Measurements from ENCODE around the gene SELENOO.

Gene SELENOO

DNA sequence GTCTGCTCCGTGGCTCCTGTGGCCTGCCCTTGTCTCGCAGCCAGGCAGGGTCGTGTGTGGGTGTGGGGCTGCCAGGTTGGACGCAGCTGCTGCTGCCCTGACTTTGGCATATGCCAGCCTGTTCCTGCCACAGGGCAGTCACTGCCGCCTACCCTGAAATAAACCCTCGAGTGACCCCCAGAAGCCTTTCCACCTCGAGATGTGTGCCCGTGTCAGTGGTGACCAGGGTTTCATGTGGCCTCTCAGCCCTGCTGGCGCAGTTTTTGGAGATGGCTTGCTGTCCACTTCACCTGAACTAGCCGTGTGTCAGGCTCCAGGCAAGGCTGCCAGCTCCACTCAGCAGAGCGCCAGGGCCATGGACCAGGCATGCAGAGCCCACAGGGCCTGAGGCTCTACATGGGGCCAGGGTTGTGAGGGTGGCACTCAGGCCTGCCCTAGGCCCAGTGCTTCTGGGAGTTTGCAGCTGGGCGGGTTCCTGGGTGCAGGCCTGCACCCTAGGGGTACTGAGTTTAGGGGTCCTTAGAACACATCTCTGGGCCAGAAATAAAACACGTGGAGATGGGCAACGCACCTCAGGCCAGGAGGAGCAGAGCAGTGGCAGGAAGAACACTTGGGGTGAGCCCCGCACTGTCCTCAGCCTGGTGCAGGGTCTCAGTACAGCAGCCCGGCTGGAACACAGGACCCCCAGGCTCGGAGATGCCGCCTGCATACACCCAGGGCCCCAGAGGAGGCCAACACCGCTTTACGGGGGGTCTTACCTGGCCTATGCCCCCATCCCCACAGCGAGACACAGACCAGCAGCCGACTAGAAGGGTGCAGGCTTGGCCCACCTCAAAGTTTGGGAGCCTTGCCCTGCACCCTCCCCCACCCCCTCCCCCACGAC, 39.1 kb upstream of the SELENOO start:
- no peaks in the 10 kb centered on the region for H3K9me2 ChIP-seq (replicated peaks; ENCODE audit: control insufficient read depth, low read length)
- H3K4me1 ChIP-seq (ENCODE audit: control insufficient read depth, low read length): peaks cover 9% of the 10 kb centered on the region
- TF ChIP-seq, protein P1, sequence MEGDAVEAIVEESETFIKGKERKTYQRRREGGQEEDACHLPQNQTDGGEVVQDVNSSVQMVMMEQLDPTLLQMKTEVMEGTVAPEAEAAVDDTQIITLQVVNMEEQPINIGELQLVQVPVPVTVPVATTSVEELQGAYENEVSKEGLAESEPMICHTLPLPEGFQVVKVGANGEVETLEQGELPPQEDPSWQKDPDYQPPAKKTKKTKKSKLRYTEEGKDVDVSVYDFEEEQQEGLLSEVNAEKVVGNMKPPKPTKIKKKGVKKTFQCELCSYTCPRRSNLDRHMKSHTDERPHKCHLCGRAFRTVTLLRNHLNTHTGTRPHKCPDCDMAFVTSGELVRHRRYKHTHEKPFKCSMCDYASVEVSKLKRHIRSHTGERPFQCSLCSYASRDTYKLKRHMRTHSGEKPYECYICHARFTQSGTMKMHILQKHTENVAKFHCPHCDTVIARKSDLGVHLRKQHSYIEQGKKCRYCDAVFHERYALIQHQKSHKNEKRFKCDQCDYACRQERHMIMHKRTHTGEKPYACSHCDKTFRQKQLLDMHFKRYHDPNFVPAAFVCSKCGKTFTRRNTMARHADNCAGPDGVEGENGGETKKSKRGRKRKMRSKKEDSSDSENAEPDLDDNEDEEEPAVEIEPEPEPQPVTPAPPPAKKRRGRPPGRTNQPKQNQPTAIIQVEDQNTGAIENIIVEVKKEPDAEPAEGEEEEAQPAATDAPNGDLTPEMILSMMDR (IDR thresholded peaks at IDR 0.05; ENCODE audit: low read depth, low read length, poor library complexity, severe bottlenecking): no peak
- no peak for TF ChIP-seq EZH2phosphoT487 (IDR thresholded peaks at IDR 0.05; ENCODE audit: borderline replicate concordance, low read length)
- H3K9me3 ChIP-seq (ENCODE audit: control insufficient read depth, insufficient read depth, low read length): no peaks in the 10 kb centered on the region; the same call in 1 of the 2 replicates
- no peaks in the 10 kb centered on the region for H4K20me1 ChIP-seq (ENCODE audit: control insufficient read depth, insufficient read depth, low read depth, low read length)
- H3K36me3 ChIP-seq (ENCODE audit: control insufficient read depth, low read length): no peaks in the 10 kb centered on the region
- no peak overlapping the region for H3K4me3 ChIP-seq (ENCODE audit: low read length)
- H3K27ac ChIP-seq (ENCODE audit: low read depth, low read length): no peak overlapping the region
- H3F3A ChIP-seq (ENCODE audit: control insufficient read depth, insufficient read depth): no peaks in the 10 kb centered on the region
- H3K4me2 ChIP-seq (ENCODE audit: low read length): no peak overlapping the region
- H3K27me3 ChIP-seq (ENCODE audit: control insufficient read depth, low read length): peaks cover 22% of the 10 kb centered on the region
- no peaks in the 10 kb centered on the region for H3K79me2 ChIP-seq (ENCODE audit: control insufficient read depth, low read length)

DNA sequence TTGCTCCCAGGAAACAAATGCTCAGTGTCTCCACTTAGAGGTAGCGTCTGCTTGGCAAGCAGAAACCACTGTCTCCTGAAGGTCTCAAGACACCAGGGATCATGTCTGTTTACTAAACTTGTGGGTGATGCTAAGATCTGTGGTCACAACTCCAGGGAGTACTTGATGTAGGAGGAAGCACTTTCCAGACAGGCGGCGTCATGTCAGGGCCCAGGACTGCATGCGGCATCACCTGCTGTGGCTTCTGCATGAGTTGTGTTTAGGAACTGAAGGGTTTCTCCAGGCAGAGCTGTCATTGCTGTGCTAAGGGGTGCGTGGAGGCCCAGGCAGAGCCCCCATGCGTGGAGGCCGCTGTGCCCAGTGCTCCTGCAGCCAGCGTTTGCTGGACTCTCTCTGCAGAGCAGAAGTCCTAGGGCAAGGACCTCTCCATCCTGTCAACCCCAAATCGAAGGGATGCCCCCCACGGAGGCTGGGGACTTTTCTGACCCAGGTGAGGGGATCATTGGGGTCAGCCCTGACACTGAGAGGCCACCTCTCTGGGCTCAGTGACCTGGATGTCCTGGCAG, 38.3 kb upstream of the SELENOO start:
- Histone ChIP-seq H3K4me1 (ENCODE audit: control insufficient read depth, low read length) (peaks cover 9% of the 10 kb centered on the region), H3K27ac (ENCODE audit: low read depth, low read length) (no peak overlapping the region), H3K27me3 (ENCODE audit: control insufficient read depth, low read length) (peaks cover 22% of the 10 kb centered on the region), H3F3A (ENCODE audit: control insufficient read depth, insufficient read depth) (no peaks in the 10 kb centered on the region), H3K36me3 (ENCODE audit: control insufficient read depth, low read length) (no peaks in the 10 kb centered on the region), H4K20me1 (ENCODE audit: control insufficient read depth, insufficient read depth, low read depth, low read length) (no peaks in the 10 kb centered on the region), H3K9me2 (replicated peaks; ENCODE audit: control insufficient read depth, low read length) (no peaks in the 10 kb centered on the region), H3K79me2 (ENCODE audit: control insufficient read depth, low read length) (no peaks in the 10 kb centered on the region), H3K9me3 (ENCODE audit: control insufficient read depth, insufficient read depth, low read length) (no peaks in the 10 kb centered on the region; the same call in 1 of the 2 replicates), H3K4me3 (ENCODE audit: low read length) (no peak overlapping the region), H3K4me2 (ENCODE audit: low read length) (no peak overlapping the region)
- no peak for TF ChIP-seq EZH2phosphoT487 (IDR thresholded peaks at IDR 0.05; ENCODE audit: borderline replicate concordance, low read length)
- TF ChIP-seq, protein P1 (IDR thresholded peaks at IDR 0.05; ENCODE audit: low read depth, low read length, poor library complexity, severe bottlenecking): no peak

DNA sequence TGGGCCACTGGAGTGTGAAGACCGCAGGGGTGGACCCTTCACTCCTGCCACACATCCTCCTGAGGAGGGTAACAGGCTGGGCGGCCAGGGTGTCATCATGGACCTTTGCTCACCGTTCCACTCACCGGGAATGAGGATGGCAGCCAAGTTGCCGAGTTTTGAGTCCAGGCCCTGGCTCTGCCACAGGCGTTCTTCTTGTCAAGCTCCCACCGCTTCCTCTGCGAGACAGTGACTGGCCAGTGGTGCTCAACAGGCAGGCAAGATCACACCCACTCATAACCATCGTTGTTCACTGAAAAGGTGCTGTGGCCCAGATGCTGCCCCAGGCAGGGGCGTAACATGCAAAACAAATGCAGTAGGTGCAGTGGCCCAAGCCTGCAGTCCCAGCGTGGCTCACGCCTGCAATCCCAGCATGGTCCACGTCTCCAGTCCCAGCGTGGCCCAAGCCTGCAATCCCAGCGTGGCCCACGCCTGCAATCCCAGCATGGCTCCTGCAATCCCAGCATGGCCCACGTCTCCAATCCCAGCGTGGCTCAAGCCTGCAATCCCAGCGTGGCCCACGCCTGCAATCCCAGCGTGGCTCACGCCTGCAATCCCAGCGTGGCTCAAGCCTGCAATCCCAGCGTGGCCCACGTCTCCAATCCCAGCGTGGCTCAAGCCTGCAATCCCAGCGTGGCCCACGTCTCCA, 35.2 kb upstream of the SELENOO start:
- no peaks in the 10 kb centered on the region for H3K79me2 ChIP-seq (ENCODE audit: control insufficient read depth, low read length)
- no peaks in the 10 kb centered on the region; the same call in 1 of the 2 replicates for H3K9me3 ChIP-seq (ENCODE audit: control insufficient read depth, insufficient read depth, low read length)
- no peak overlapping the region for H3K27ac ChIP-seq (ENCODE audit: low read depth, low read length)
- H3K36me3 ChIP-seq (ENCODE audit: control insufficient read depth, low read length): no peaks in the 10 kb centered on the region
- no peak overlapping the region for H3K4me2 ChIP-seq (ENCODE audit: low read length)
- H4K20me1 ChIP-seq (ENCODE audit: control insufficient read depth, insufficient read depth, low read depth, low read length): no peaks in the 10 kb centered on the region
- peaks cover 19% of the 10 kb centered on the region for H3K27me3 ChIP-seq (ENCODE audit: control insufficient read depth, low read length)
- peaks cover 9% of the 10 kb centered on the region for H3K4me1 ChIP-seq (ENCODE audit: control insufficient read depth, low read length)
- TF ChIP-seq, protein P1 (IDR thresholded peaks at IDR 0.05; ENCODE audit: low read depth, low read length, poor library complexity, severe bottlenecking): no peak
- TF ChIP-seq EZH2phosphoT487 (IDR thresholded peaks at IDR 0.05; ENCODE audit: borderline replicate concordance, low read length): no peak
- H3K4me3 ChIP-seq (ENCODE audit: low read length): no peak overlapping the region
- H3F3A ChIP-seq (ENCODE audit: control insufficient read depth, insufficient read depth): no peaks in the 10 kb centered on the region
- H3K9me2 ChIP-seq (replicated peaks; ENCODE audit: control insufficient read depth, low read length): no peaks in the 10 kb centered on the region
